Stimulated activated CD4-positive, alpha-beta T cell treated with anti-CD3 and anti-CD28 coated beads, Interleukin-4, amount 100 ng/mL, for 24 hours (primary cell): ENCODE measurements around the gene PACS1.
A peak's percentile ranks its signal among the peaks of the same experiment; 100 is the strongest.

Experiments
- DNase-seq: peaks from one replicate; pipeline ENCODE4 v3.0.0-alpha.2; 2020

The PACS1 gene

GRCh38 chr11:66143996-66144678, 74.1 kb downstream of the PACS1 start:
- no peak for DNase-seq

- no peak for DNase-seq
These were observed 76.0 kb downstream of the PACS1 start for GRCh38 chr11:66146074-66146473.

DNA sequence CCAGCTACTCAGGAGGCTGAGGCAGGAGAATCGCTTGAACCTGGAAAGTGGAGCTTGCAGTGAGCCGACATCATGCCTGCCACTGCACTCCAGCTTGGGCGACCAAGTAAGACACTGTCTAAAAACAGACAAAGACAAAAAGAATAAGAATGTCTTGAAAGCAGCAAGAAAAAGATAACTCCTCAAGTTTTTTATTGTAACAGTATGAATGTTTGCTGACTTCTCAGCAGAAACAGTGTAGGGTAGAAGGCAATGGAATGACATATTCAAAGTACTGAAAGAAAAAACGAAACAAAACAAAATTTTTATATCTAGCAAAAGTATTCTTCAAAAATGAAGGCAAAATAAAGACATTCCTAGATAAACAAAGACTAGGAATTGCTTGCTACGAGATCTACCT, 76.9 kb downstream of the PACS1 start:
- no peak for DNase-seq

DNA sequence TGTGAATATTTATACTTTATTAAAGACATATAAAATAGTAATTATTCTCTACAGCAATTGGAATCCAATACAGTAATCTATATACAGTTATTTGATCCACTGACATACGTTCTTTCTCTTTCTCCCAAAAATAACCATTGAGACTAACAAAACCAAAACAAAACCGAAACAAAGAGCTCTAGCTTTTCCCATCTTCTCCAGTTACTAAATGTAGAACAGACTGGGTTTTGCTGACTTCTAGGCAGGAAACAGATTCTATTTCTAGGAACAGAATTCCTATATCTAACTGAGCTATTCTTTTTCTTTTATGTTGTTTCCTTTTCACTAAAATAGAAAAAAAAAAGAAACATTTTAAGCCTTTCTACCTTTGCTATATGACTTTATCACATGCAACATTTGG, 80.1 kb downstream of the PACS1 start:
- DNase-seq: no peak

GRCh38 chr11:66150725-66151124, 80.7 kb downstream of the PACS1 start:
- DNase-seq: no peak

DNA sequence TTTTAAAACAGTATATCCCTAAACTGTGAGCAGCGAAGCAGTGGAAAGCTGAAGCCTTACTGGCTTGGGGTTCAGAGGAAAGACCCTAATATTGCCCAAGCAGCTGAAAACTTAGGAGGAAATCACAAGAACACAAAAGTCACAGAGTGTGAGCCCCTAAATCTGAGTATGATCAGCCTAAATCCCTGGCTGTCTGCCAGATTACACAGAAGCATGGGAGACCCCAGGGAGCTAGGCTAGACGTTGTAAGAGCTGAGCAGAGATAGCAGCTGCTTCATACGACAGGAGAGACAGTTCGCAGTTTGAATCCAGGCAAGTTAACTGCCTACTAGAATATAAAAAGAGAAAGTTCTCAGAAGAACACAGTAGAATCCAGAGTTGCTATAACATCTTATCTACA, 81.2 kb downstream of the PACS1 start:
- DNase-seq: no peak

- DNase-seq: no peak
These were observed 84.0 kb downstream of the PACS1 start for GRCh38 chr11:66154109-66154508.

- no peak for DNase-seq
These were observed 85.5 kb downstream of the PACS1 start for GRCh38 chr11:66155387-66156073.

- peak; percentile 9 for DNase-seq
These were observed 87.3 kb downstream of the PACS1 start for GRCh38 chr11:66157182-66157864.

DNA sequence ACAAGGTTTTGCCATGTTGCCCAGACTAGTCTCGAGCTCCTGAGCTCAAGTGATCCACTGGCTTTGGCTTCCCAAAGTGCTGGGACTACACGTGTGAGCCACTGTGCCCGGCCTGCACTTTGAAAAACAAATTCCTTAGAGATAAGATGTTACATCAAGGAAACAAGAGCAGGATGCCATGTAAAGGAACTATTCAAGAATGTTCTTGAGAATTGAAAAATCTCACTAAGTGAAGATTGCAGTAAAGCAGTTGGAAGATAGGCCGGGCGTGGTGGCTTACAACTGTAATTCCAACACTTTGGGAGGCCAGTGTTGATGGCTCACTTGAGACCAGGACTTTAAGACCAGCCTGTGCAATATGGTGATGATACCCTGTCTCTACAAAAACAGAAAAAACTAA, 88.1 kb downstream of the PACS1 start:
- DNase-seq: no peak

GRCh38 chr11:66159324-66159984, 89.4 kb downstream of the PACS1 start:
- DNase-seq: no peak

GRCh38 chr11:66160709-66161108, 90.6 kb downstream of the PACS1 start:
- no peak for DNase-seq

DNA sequence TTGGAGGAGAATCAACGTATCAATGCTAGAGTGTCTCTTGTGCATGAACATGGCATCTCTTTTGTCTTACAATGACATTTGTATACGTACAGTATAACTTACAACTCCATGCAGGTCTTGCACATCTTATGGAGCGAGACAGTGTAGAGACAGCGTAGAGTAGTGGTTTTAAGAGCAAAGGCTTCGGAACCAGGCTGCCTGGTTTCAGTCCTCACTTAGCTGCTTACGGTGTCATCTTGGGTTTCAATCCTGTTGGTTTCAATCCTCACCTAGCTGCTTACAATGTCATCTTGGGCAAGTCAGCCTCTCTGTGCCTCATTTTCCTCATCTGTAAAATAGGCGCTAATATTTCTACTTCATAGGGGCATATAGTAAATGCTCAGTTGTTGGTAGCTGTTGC, 98.2 kb downstream of the PACS1 start:
- DNase-seq: no peak

DNA sequence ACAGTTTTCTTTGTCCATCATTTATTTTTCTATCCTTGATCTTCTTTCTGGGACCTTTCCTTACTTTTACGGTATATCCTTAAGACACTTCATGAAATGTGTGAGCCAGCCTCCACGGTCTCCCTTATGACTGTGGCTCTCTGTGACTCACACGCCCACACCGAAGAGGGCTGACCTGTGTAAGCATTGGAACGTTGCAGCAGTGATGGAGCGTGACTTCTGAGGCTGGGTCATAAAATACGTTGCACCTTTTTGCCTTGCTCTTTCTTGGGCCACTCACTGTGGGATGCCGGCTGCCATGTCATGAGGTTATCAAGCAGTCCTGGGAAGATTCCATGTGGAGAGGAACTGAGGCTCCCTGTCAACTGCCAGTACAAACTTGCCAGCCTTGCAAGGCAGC, 102.1 kb downstream of the PACS1 start:
- DNase-seq: peak; percentile 57

- no peak for DNase-seq
These were observed 106.6 kb downstream of the PACS1 start for GRCh38 chr11:66176650-66177049.

DNA sequence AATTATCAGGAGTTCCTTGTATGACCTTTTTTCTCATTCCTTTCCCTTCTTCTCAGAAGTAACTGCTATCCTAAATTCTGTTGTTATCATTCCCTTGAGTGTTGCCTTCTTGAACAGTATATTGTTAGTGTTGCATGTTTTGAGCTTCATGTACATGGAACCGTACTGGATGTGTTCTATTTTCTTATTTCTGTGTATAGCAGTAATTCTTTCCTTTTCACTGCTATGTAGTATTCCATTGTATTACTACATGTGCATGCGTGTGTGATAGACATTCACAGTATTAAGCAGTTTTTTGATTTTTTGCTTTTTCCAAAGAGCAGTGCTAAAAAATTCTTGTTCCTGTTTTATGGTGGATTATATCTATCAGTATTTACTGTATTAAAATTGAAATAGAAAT, 108.1 kb downstream of the PACS1 start:
- DNase-seq: no peak

DNA sequence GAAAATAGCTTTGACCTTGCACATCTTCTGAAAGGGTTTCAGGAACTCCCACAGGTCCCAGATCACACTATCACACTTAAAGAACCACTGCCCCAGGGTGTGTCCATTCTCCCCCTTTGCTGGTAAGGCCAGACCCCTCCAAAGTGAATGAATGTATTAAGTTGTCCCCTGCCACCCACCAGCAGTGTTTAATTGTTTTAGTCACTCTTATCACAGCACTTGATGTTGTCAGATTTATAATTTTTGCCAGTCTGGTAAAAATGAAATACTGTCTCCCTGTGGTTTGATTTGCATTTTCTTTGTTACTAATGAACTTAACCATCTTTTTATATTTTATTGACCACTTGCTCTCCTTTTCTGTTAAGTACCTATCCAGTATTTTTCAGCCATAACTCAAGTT, 108.8 kb downstream of the PACS1 start:
- no peak for DNase-seq

DNA sequence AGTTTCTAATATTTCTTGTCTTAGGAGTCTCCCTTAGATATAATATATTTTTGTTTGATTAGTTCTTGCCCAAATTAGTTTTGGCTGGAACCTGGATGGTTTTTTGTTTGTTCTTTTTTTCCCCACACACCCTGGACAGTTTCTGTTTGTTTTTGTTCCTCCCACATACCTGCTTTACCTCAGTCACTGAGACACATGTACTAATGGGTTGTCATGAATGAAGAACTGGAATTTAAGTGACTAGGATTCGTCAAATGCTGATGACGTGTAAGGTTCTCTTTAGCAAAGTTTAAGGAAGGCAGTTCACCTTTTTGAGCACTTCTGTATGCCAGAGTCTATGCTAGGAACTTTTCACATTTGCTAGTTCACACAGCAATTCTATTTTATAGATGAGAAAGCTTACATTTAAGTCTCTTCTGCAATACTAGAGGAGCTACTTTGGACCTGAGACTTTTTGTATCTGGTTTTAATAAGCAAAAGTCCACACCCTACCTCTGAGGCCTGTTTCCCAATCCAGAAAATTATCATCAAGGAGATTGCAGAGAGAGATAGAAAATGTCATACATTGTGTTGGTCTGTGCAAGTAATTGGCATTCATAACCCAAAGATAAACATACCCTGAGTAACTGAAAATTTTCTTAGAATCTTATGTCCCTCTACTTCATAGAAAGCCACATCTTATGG, 111.7 kb downstream of the PACS1 start:
- no peak for DNase-seq

DNA sequence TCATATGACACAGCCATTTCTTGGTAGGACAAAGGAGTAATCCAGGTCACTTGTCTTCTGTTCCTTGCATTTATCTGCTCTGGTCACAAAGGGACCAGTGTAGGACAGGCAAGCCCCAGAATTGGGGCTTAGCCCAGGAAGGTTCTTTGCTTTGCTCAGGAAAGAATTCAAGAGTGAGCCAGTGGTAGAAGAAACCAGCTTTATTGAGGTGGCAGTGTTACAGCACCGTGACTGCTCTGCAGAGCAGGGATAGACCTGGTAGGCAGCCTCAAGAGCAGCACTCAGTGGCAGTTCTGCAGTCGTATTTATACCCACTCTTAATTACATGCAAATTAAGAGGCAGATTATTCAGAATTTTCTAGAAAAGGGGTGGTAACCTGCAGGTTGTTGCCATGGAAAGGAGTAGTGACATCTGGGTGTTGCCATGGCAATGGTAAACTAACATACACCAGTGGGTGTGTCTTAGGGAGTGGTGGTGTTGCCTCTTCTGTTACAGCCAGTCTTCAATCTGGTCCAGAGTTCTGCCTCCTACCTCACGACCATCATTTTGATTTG, 113.5 kb downstream of the PACS1 start:
- peak; percentile 4 for DNase-seq

- no peak for DNase-seq
These were observed 114.7 kb downstream of the PACS1 start for GRCh38 chr11:66184728-66185127.

GRCh38 chr11:66186470-66186869, 116.4 kb downstream of the PACS1 start:
- DNase-seq: no peak

- DNase-seq: no peak
These were observed 117.4 kb downstream of the PACS1 start for GRCh38 chr11:66187453-66187852.

DNA sequence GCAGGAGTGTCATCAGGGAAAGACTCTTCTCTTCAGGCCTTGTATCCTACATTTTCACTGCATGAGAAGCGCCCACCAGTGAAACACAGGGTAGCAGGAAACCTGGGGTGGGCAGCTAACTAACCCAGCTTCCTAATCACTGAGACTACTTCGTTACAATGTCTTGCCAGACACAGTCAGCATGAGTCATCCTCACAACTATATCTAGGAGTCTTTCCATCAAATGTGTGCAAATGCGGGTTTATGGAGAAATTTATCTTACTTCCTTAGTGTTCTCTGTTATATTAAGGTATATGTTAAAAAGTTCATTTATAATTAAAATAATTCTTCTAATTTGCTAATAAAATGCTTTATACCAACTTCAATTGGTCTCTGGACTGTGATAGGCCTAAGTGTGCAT, 118.5 kb downstream of the PACS1 start:
- DNase-seq: no peak
